Gastrocnemius medialis (tissue), 4 donors: ENCODE measurements around the gene GATC.

Experiments
- CTCF ChIP-seq, 5 experiments: fragments of 450-650 bp in 3 of 5; fragments of 200-600 bp in 2 of 5; sonication (generic) in 2 of 5; IDR thresholded peaks in 4 of 5; conservative IDR thresholded peaks in 1 of 5; 1 replicate in 4 of 5; 2 replicates in 1 of 5; pipeline ENCODE4 v1.5.1; 2016 to 2019; ENCODE audit warnings: antibody characterized with exemption in 5 of 5, mild to moderate bottlenecking in 3 of 5, moderate library complexity in 3 of 5
- POLR2A ChIP-seq, 2 donors: fragments of 450-650 bp; IDR thresholded peaks; one replicate each; pipeline ENCODE4 v1.6.1; 2017; ENCODE audit warnings: antibody characterized with exemption in 2 of 2, mild to moderate bottlenecking in 2 of 2, moderate library complexity in 2 of 2

DNA sequence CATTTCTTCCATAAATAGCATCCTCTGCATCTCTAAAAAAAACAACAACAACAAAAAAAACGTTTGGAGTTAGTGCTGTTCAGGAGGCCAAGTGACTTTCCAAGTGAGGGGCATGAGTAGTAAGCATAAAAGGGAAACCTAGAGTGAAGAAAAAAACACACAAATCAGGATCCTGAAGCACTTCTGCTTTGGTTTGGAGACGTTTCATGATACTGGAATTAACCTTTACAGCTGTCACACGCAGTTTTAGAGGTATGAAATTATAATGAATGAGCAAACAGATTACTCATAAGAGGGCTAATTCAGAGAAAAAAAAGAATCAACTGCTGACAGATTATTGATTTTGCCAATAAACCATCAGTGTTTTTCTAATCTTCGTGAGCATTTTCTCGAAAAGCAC is 19.5 kb downstream of the GATC start:
- TF ChIP-seq CTCF (IDR thresholded peaks at IDR 0.05 in 4 of 5, conservative IDR thresholded peaks at IDR 0.05 in 1 of 5) (no peak), POLR2A (IDR thresholded peaks at IDR 0.05) (no peak)
